Lung (tissue), 12 donors: ENCODE results near the gene PDE4C. TPM values are rescaled to one million over a fixed set of nuclear protein-coding genes. Genes with fewer than 3 reads are reported as not detected.

ENCODE experiments used
- ATAC-seq: fragments of 200-7000 bp; cut with Tn5 transposase; one replicate; pipeline ENCODE4 v1.9.1; 2020; ENCODE audit warnings: moderate number of reproducible peaks; ENCODE audit not compliant: insufficient read depth, low FRiP score
- DNase-seq, 3 donors: peaks; one replicate each; pipeline ENCODE4 v3.0.0-alpha.2; 2013 to 2017
- H3K27ac ChIP-seq, 2 donors: one replicate each; pipeline ENCODE4 v1.5.1; 2013; ENCODE audit warnings: mild to moderate bottlenecking in 2 of 2, moderate library complexity in 2 of 2, control low read depth in 1 of 2, inconsistent platforms in 1 of 2, low read depth in 1 of 2, low read length in 1 of 2
- H3K27me3 ChIP-seq, 3 donors: one replicate each; pipeline ENCODE4 v1.5.1; 2013; ENCODE audit warnings: low read length in 2 of 3; ENCODE audit not compliant: control insufficient read depth in 3 of 3, insufficient read depth in 3 of 3
- H3K36me3 ChIP-seq, 4 donors: one replicate each; pipeline ENCODE4 v1.5.1; 2013; ENCODE audit warnings: low read length in 4 of 4, mild to moderate bottlenecking in 1 of 4, moderate library complexity in 1 of 4; ENCODE audit not compliant: control insufficient read depth in 4 of 4, insufficient read depth in 4 of 4
- H3K4me1 ChIP-seq, 5 donors: one replicate each; pipeline ENCODE4 v1.5.1; 2013; ENCODE audit warnings: low read length in 5 of 5, mild to moderate bottlenecking in 2 of 5, moderate library complexity in 1 of 5; ENCODE audit not compliant: control insufficient read depth in 5 of 5, insufficient read depth in 5 of 5
- H3K4me3 ChIP-seq: one replicate; pipeline ENCODE4 v1.5.1; 2013; ENCODE audit warnings: mild to moderate bottlenecking, control low read depth, moderate library complexity
- H3K9ac ChIP-seq, 2 donors: one replicate each; pipeline ENCODE4 v1.5.1; 2013; ENCODE audit warnings: low read length in 2 of 2, control low read depth in 1 of 2; ENCODE audit not compliant: insufficient read depth in 1 of 2
- H3K9me3 ChIP-seq, 4 donors: one replicate each; pipeline ENCODE4 v1.5.1; 2013; ENCODE audit warnings: low read length in 3 of 4, mild to moderate bottlenecking in 1 of 4, moderate library complexity in 1 of 4; ENCODE audit not compliant: control insufficient read depth in 4 of 4, insufficient read depth in 3 of 4
- CTCF ChIP-seq: IDR thresholded peaks from 2 replicates; pipeline ENCODE4 v1.5.1; 2012; ENCODE audit warnings: mild to moderate bottlenecking; ENCODE audit errors: control extremely low read depth, extremely low read depth
- WGBS, 2 donors: extraction: QIAGEN DNeasy Blood & Tissue Kit; methylation state at CpG; one replicate each; pipeline ENCODE4 v1.1.7; 2013; 5-methylcytosine and 5-hydroxymethylcytosine counted together
- polyA plus RNA-seq, 2 donors: library from polyadenylated mRNA; stranded (reverse); fragments of 200-250 nt; gene quantifications; one replicate each; pipeline ENCODE4 v1.2.1, GENCODE V29; 2013
- total RNA-seq, 2 donors: library from RNA; depleted of rRNA in 1 of 2; stranded (reverse); fragments of >200 nt in 1 of 2; gene quantifications; one replicate each; pipeline ENCODE4 v1.2.1, GENCODE V29; 2014 to 2021
- donor health status: control.
- donor health status: control.
- donor health status: Bipolar disorder and iron deficiency.
- donor health status: healthy.
- donor health status: DM: yes; HTN: yes; CAD: no.

PDE4C gene
- total and polyA plus RNA-seq, 4 donors: 0.32 to 32.4 (median 4.2) TPM

DNA sequence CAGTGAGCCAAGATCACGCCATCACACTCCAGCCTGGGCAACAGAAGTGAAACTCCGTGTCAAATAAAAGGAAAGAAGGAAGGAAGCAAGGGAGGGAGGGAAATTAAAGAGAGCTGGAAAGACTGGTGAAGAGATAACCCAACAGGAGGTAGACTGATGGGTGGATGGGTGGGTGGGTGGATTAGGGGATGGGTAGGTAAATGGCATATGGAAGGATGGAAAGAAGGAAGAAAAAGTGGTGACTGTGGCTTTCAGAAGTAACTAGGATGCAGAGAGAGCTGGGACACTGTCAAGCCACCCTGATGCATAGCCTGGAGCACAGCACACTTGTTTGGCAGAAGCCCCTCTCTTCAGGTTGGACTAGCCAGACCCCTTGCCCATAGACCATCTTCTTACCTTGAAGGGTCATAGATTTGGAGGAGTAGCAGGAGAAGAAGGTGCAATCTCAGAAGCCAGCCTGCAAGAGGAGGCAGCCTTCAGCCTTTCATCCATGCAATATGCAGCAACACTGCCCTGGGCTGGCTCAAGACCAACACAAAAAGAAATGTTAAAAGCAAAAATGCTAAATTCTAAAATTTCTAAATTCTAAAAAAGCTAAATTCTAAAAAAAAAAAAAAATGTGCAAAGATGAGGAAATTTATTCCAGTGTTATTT is 43.0 kb upstream of the PDE4C start:
- ATAC-seq (no peak), DNase-seq (no peak)
- H3K27ac ChIP-seq: no peak overlapping the region
- no peak overlapping the region for H3K4me3 ChIP-seq
- no peaks in the 10 kb centered on the region for H3K9me3 ChIP-seq
- no peak for TF ChIP-seq CTCF
- H3K4me1 ChIP-seq: peaks cover 0 to 1% (median 0%) of the 10 kb centered on the region in 5 donors
- no peak overlapping the region for H3K9ac ChIP-seq
- WGBS, 2 donors: 58 to 60% methylated on average over 2 of the region's 2 CpGs
- H3K27me3 ChIP-seq: no peaks in the 10 kb centered on the region
- H3K36me3 ChIP-seq: peaks cover 0 to 35% (median 10%) of the 10 kb centered on the region in 4 donors

- H3K4me1 ChIP-seq: no peaks in the 10 kb centered on the region
- WGBS, 2 donors: 94 to 96% methylated on average over 42 of the region's 42 CpGs
- H3K9ac ChIP-seq: no peak overlapping the region
- TF ChIP-seq CTCF: no peak
- H3K9me3 ChIP-seq: no peaks in the 10 kb centered on the region
- ATAC-seq (no peak), DNase-seq (no peak)
- no peak overlapping the region for H3K4me3 ChIP-seq
- no peak overlapping the region for H3K27ac ChIP-seq
- peaks cover 0 to 37% (median 10%) of the 10 kb centered on the region in 4 donors for H3K36me3 ChIP-seq
- H3K27me3 ChIP-seq: no peaks in the 10 kb centered on the region
Observed at GRCh38 chr19:18266771-18267686, 40.8 kb upstream of the PDE4C start.

GRCh38 chr19:18265582-18265981 is 39.3 kb upstream of the PDE4C start:
- Histone ChIP-seq H3K4me3 (no peak overlapping the region), H3K27ac (no peak overlapping the region), H3K36me3 (peaks cover 0 to 39% (median 10%) of the 10 kb centered on the region in 4 donors), H3K27me3 (no peaks in the 10 kb centered on the region), H3K4me1 (no peaks in the 10 kb centered on the region), H3K9me3 (no peaks in the 10 kb centered on the region), H3K9ac (no peak overlapping the region)
- DNase-seq: no peak
- no peak for TF ChIP-seq CTCF
- 94 to 95% methylated on average over 7 of the region's 7 CpGs for WGBS, 2 donors
- no peak for ATAC-seq
